Measurements from ENCODE around the gene CAMSAP3. TPM values are rescaled to one million over a fixed set of nuclear protein-coding genes. Genes with fewer than 3 reads are reported as not detected.

The CAMSAP3 gene, protein sequence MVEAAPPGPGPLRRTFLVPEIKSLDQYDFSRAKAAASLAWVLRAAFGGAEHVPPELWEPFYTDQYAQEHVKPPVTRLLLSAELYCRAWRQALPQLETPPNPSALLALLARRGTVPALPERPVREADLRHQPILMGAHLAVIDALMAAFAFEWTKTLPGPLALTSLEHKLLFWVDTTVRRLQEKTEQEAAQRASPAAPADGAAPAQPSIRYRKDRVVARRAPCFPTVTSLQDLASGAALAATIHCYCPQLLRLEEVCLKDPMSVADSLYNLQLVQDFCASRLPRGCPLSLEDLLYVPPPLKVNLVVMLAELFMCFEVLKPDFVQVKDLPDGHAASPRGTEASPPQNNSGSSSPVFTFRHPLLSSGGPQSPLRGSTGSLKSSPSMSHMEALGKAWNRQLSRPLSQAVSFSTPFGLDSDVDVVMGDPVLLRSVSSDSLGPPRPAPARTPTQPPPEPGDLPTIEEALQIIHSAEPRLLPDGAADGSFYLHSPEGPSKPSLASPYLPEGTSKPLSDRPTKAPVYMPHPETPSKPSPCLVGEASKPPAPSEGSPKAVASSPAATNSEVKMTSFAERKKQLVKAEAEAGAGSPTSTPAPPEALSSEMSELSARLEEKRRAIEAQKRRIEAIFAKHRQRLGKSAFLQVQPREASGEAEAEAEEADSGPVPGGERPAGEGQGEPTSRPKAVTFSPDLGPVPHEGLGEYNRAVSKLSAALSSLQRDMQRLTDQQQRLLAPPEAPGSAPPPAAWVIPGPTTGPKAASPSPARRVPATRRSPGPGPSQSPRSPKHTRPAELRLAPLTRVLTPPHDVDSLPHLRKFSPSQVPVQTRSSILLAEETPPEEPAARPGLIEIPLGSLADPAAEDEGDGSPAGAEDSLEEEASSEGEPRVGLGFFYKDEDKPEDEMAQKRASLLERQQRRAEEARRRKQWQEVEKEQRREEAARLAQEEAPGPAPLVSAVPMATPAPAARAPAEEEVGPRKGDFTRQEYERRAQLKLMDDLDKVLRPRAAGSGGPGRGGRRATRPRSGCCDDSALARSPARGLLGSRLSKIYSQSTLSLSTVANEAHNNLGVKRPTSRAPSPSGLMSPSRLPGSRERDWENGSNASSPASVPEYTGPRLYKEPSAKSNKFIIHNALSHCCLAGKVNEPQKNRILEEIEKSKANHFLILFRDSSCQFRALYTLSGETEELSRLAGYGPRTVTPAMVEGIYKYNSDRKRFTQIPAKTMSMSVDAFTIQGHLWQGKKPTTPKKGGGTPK
- 10 to 100 TPM in 1 of 3 donors, 1 to 10 TPM in 1, not detected in 1; 5.6 to 14.2 TPM for total RNA-seq

- no peaks in the 10 kb centered on the region for H3K9me3 ChIP-seq
- peak within 1 kb of the TSS; percentile 54 to 71 for H3K27ac ChIP-seq
- no peaks in the 10 kb centered on the region for H3K4me1 ChIP-seq
- H3K4me3 ChIP-seq: peak within 1 kb of the TSS in 2 of 3 donors; percentile 64 to 75
- DNase-seq (ENCODE audit: low spot score in 2 of 2): no peak
- TF ChIP-seq POLR2AphosphoS5 (IDR thresholded peaks at IDR 0.05) (no peak), POLR2A (IDR thresholded peaks at IDR 0.05) (no peak), CTCF (IDR thresholded peaks at IDR 0.05) (no peak)
- no peaks in the 10 kb centered on the region for H3K36me3 ChIP-seq
- intact Hi-C loops (cut with DNase I; ENCODE audit: low total_unique reads): no loop called here
- peaks cover 0 to 9% of the 10 kb centered on the region in 2 donors for H3K27me3 ChIP-seq
Observed at GRCh38 chr19:7595466-7596133, at the start of gene CAMSAP3. Gene CAMSAP3, plus strand, starts transcription at chr19:7595863. Its CDS starts 140 bp downstream, at chr19:7596003.

- Histone ChIP-seq H3K36me3 (peaks cover 7% of the 10 kb centered on the region), H3K9me3 (no peaks in the 10 kb centered on the region), H3K4me3 (no peak overlapping the region), H3K27ac (no peak overlapping the region), H3K27me3 (no peaks in the 10 kb centered on the region), H3K4me1 (no peaks in the 10 kb centered on the region)
- DNase-seq (ENCODE audit: low spot score in 2 of 2): no peak
- TF ChIP-seq POLR2A (IDR thresholded peaks at IDR 0.05) (no peak), POLR2AphosphoS5 (IDR thresholded peaks at IDR 0.05) (no peak), CTCF (IDR thresholded peaks at IDR 0.05) (no peak)
- intact Hi-C loops (cut with DNase I; ENCODE audit: low total_unique reads): no loop called here
Observed at GRCh38 chr19:7545904-7546303, 49.8 kb upstream of the CAMSAP3 start.

- no peaks in the 10 kb centered on the region for H3K27me3 ChIP-seq
- no peak overlapping the region for H3K27ac ChIP-seq
- no peak overlapping the region for H3K4me3 ChIP-seq
- DNase-seq (ENCODE audit: low spot score in 2 of 2): no peak
- H3K36me3 ChIP-seq: peaks cover 3% of the 10 kb centered on the region
- no peaks in the 10 kb centered on the region for H3K4me1 ChIP-seq
- no peak for TF ChIP-seq CTCF (IDR thresholded peaks at IDR 0.05)
- TF ChIP-seq POLR2AphosphoS5 (IDR thresholded peaks at IDR 0.05): no peak
- TF ChIP-seq POLR2A (IDR thresholded peaks at IDR 0.05): no peak
- intact Hi-C loops (cut with DNase I; ENCODE audit: low total_unique reads): no loop called here
- H3K9me3 ChIP-seq: no peaks in the 10 kb centered on the region
Observed at GRCh38 chr19:7547159-7547558, 48.5 kb upstream of the CAMSAP3 start.

- Histone ChIP-seq H3K4me1 (no peaks in the 10 kb centered on the region), H3K9me3 (no peaks in the 10 kb centered on the region), H3K27ac (no peak overlapping the region), H3K27me3 (no peaks in the 10 kb centered on the region), H3K4me3 (no peak overlapping the region), H3K36me3 (no peaks in the 10 kb centered on the region)
- no peak for DNase-seq (ENCODE audit: low spot score in 2 of 2)
- intact Hi-C loops (cut with DNase I; ENCODE audit: low total_unique reads): loop anchor here (2.0 kb wide), 1 partner anchor 61 kb away; no protein-coding TSS in a partner anchor
- TF ChIP-seq POLR2AphosphoS5 (IDR thresholded peaks at IDR 0.05) (no peak), POLR2A (IDR thresholded peaks at IDR 0.05) (no peak), CTCF (IDR thresholded peaks at IDR 0.05) (no peak)
Observed at GRCh38 chr19:7549429-7550148, 46.1 kb upstream of the CAMSAP3 start.
